Embryonic facial prominence (tissue), 1 donor: ENCODE results near the gene COX7A2.

ENCODE experiments used
- DNase-seq: peaks from one replicate; pipeline ENCODE4 v3.0.0-alpha.2; 2016; ENCODE audit errors: extremely low spot score

Gene COX7A2

DNA sequence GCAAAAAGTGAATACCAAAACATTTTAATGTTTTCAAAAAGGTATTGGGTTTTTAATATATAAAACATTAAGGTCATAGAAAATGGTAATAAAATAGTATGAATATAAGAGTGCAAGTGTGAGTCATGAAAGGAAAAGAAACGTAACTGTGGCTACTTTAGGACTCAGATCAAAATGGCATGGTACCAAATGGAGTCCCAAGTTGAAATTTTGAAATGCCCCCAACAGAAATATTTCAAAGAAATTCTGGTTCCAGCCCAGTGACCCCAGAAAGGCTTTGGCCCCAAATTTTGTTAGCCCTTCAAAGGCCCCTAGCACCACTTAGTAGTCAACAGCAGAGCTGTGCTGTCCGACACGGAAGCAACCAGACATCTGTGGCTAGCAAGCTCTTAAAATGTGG, 43.7 kb downstream of the COX7A2 start:
- DNase-seq: no peak

DNA sequence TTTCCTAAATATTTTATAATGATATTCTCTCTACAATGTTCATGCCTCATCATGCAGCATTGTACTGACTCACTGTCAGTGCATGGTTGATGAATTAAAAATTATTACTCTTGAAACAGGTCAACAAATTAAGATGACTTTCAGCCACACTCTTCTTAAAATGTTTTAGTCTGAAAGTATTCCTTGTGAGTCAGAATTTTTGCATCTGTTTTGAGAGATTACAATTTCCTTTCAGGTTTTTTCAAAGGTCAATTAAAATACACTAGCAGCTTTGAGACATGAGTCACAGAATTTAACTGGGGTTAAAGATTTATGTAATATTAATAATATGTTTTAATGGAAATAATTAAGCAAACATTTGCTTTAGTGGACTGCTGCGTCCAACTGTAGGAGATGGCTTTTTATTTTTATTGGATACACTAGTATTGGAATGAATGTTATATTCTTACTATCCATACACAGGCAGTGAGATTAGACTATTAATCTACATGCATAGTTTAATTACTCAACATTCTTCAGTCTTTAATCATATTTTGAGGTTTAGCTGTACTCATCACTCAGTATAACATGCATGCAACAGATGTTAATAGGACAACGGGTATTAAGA, 47.4 kb downstream of the COX7A2 start:
- no peak for DNase-seq

DNA sequence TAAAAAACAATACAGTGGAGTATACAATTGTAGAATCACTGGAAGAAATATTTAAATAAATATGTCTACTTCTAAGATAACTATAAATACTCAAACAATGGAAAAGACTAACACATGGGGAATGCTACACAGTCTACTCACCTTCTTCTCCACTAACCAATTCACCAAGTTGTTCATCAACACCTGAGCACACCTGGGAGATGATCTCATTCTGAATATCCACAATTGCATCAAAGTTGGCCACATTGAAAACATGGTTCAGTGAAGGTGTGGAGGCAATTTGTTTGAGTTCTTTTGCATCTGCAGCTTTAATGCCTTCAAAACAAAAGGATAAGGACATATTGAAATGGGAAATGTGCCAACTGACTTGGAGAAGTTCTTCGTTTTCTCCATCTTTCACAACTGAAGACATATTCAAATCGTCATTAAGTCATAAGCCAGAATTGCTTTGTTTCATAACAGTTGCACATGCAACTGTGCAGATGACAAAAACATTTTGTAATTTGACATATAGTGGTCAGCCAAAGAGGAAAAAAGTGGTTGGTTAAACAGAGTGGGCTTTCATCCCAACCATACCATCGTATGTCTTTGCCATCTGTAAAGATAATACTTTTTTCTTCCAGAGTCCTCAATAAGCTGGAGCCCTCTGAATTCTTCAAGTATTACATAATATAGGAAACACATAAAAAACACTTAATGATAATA, 55.2 kb downstream of the COX7A2 start:
- DNase-seq: no peak
